SH-SY5Y (cell line): ENCODE results near the gene PLCH1.

ENCODE experiments used
- GATA2 ChIP-seq: IDR thresholded peaks from 2 replicates; pipeline ENCODE4 v1.6.1; 2011; ENCODE audit warnings: mild to moderate bottlenecking, low read depth, low read length
- GATA3 ChIP-seq: IDR thresholded peaks from 2 replicates; pipeline ENCODE4 v1.6.1; 2011; ENCODE audit warnings: low read depth, mild to moderate bottlenecking, low read length, moderate library complexity

Gene PLCH1

GRCh38 chr3:155496206-155496605 is 248.7 kb downstream of the PLCH1 start:
- TF ChIP-seq GATA3 (no peak), GATA2 (no peak)

GRCh38 chr3:155495387-155495786 is 249.5 kb downstream of the PLCH1 start:
- TF ChIP-seq GATA2 (no peak), GATA3 (no peak)

GRCh38 chr3:155494332-155494731 is 250.5 kb downstream of the PLCH1 start:
- TF ChIP-seq GATA2, result no peak
- no peak for TF ChIP-seq GATA3

- no peak for TF ChIP-seq GATA2
- no peak for TF ChIP-seq GATA3
Measured at GRCh38 chr3:155492841-155493240, 252.0 kb downstream of the PLCH1 start.

- TF ChIP-seq GATA3 (no peak), GATA2 (no peak)
Measured at GRCh38 chr3:155491696-155492095, 253.2 kb downstream of the PLCH1 start.

GRCh38 chr3:155488671-155489070 is 256.2 kb downstream of the PLCH1 start:
- TF ChIP-seq GATA3 (no peak), GATA2 (no peak)

- TF ChIP-seq GATA3, result no peak
- no peak for TF ChIP-seq GATA2
Measured at GRCh38 chr3:155485897-155486296, 259.0 kb downstream of the PLCH1 start.

GRCh38 chr3:155481591-155481990 is 263.3 kb downstream of the PLCH1 start:
- TF ChIP-seq GATA3 (no peak), GATA2 (no peak)

- no peak for TF ChIP-seq GATA2
- no peak for TF ChIP-seq GATA3
Measured at GRCh38 chr3:155481089-155481488, 263.8 kb downstream of the PLCH1 start.

- TF ChIP-seq GATA2 (no peak), GATA3 (no peak)
Measured at GRCh38 chr3:155465664-155466063, 279.2 kb downstream of the PLCH1 start.

- TF ChIP-seq GATA3 (no peak), GATA2 (no peak)
Measured at GRCh38 chr3:155462672-155463071, 282.2 kb downstream of the PLCH1 start.

GRCh38 chr3:155457591-155457990 is 287.3 kb downstream of the PLCH1 start:
- TF ChIP-seq GATA3 (no peak), GATA2 (no peak)

- TF ChIP-seq GATA3 (no peak), GATA2 (no peak)
Measured at GRCh38 chr3:155455765-155456164, 289.1 kb downstream of the PLCH1 start.

GRCh38 chr3:155453512-155453911 is 291.4 kb downstream of the PLCH1 start:
- TF ChIP-seq GATA3, result no peak

GRCh38 chr3:155449613-155450267 is 295.1 kb downstream of the PLCH1 start:
- TF ChIP-seq GATA3 (no peak), GATA2 (no peak)

GRCh38 chr3:155448531-155448930 is 296.3 kb downstream of the PLCH1 start:
- TF ChIP-seq GATA3 (no peak), GATA2 (no peak)
